Head of caudate nucleus (tissue), 42 donors: Measurements from ENCODE around the gene ZDHHC18.
"Not testable (repeated sequence)": the region's sequence is repeated elsewhere in the genome, so short reads cannot be mapped to it uniquely, and the experiment has no call there.

Experiments
- DNase-seq, 42 donors: peaks; one replicate each; pipeline versions ENCODE4 v3.0.0 to v3.0.0-alpha.2; 2020 to 2021; ENCODE audit warnings: mixed read lengths in 7 of 42
- intact Hi-C: fragments of 100-400 bp; cut with DNase I; formaldehyde crosslinking; loops from one replicate; pipeline ENCODE4 v1.15.0; 2022

The ZDHHC18 gene

DNA sequence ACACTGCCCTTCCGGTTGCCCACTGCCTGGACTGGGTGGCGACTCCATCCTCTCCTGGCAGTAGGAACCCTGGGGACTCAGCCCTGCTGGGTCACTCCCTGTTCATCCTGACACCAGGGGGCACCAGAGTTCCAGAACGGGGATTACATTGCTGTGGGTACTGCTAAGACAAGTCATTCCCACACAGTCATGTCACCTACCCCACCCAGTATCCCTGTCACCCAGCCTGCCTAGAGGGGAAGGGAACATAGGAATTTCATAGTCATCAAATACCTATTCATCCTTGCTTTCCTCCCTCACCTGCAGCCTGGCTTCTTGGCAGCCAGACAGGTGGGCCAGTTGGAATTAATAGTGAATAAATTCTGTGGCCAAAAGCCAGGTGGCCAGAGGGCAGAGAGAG lies 26.7 kb downstream of the ZDHHC18 start:
- intact Hi-C loops, result no loop called here
- DNase-seq, result peak; percentile 75 to 96 (median 89)

GRCh38 chr1:26853600-26853999 lies 27.1 kb downstream of the ZDHHC18 start:
- no peak for DNase-seq
- intact Hi-C loops, result no loop called here

GRCh38 chr1:26854906-26855305 lies 28.4 kb downstream of the ZDHHC18 start:
- intact Hi-C loops, result no loop called here
- DNase-seq, result no peak

GRCh38 chr1:26855636-26856035 lies 29.1 kb downstream of the ZDHHC18 start:
- DNase-seq, result no peak
- intact Hi-C loops, result no loop called here

GRCh38 chr1:26856181-26856580 lies 29.7 kb downstream of the ZDHHC18 start:
- DNase-seq, result no peak
- intact Hi-C loops, result no loop called here

DNA sequence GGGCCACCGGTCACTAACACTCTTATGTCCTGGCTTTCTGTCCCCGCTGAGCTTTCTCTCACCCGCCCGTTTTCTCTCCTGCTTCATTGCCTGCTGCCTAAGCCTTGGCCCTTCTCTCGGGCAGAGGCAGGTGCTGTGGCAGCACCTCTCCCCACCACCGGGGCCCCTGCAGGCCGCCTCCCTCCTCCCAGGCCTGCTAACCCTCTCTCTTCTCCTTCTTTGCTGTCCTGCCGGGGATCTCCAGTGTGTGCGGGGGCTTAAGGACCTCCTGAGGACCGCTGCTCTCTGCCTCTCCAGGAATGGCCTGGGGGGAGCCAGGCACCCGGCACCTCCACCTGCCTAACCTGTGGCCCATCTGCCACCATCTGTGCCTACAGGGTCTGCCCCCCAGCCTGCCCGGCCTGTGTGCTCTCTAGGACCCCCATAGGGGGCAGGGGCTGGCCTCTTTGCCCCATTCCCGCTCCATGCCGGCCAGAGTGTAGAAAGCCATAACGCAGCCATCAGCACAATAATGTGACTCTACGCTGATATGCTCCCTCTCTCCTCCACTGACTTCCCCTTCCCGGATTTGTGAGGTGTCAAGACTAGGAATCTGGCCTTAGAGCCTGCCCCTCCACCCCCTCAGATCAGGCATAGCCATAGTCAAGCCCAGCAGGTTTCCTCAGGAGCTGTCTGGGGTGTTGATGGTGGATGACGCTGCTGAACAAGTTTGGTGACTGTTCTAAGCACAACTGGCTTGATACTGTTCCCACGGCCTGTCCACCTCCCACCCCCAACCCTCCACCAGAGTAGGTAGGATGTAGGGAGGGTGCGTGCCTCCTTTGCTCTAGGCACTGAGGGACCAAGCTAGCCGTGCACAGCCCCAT lies 30.3 kb downstream of the ZDHHC18 start:
- intact Hi-C loops, result no loop called here
- no peak for DNase-seq

GRCh38 chr1:26857473-26858060 lies 31.1 kb downstream of the ZDHHC18 start:
- intact Hi-C loops, result no loop called here
- DNase-seq, result no peak

DNA sequence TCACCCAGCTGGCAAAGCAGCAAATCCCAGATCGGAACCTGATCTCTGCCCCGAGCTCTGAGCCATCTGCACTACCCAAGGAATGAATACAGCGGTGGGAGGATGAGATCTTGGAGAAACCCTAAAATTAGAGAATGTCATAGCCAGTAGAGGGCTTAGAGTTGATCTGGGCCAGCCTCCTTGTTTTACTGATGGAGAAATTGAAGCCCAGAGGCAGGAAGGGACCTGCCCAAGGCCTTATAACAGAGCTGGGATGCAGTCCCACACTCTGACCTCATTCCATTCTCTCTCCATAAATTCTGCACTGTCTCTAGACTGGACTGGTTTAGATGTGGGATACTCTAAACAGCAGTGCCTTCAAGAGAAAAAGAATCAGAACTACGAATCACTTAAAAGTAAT lies 31.7 kb downstream of the ZDHHC18 start:
- intact Hi-C loops, result no loop called here
- no peak for DNase-seq

- intact Hi-C loops, result no loop called here
- DNase-seq, result no peak
These were observed 32.6 kb downstream of the ZDHHC18 start for GRCh38 chr1:26858891-26859640.

GRCh38 chr1:26861286-26861701 lies 34.8 kb downstream of the ZDHHC18 start:
- DNase-seq, result no peak
- intact Hi-C loops, result no loop called here

DNA sequence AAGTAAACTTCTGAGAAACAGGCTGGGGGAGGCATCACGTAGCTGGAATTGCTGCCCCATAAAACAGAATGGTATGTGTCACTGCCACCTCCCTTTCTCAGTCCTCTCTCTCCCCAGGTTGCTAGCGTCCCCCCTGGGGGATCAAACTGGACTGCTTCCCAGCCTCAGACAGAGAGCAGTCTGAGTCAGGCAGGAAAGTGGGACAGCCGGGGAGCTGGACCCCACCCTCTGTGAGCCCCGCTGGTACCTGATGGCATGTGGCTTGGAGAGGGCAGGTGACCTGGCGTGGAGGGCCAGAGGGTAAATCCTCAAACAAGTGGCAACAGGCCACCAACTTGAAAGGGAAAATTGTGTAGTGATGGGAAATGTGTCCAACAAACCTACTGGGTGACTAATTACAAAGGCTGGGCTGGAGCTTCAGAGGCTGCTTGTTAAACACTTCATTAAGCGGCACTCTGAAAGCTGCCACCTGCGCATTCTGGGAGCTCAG lies 35.4 kb downstream of the ZDHHC18 start:
- DNase-seq, result peak in 4 of 42 donors; percentile 33 to 66 (median 44)
- intact Hi-C loops, result no loop called here

DNA sequence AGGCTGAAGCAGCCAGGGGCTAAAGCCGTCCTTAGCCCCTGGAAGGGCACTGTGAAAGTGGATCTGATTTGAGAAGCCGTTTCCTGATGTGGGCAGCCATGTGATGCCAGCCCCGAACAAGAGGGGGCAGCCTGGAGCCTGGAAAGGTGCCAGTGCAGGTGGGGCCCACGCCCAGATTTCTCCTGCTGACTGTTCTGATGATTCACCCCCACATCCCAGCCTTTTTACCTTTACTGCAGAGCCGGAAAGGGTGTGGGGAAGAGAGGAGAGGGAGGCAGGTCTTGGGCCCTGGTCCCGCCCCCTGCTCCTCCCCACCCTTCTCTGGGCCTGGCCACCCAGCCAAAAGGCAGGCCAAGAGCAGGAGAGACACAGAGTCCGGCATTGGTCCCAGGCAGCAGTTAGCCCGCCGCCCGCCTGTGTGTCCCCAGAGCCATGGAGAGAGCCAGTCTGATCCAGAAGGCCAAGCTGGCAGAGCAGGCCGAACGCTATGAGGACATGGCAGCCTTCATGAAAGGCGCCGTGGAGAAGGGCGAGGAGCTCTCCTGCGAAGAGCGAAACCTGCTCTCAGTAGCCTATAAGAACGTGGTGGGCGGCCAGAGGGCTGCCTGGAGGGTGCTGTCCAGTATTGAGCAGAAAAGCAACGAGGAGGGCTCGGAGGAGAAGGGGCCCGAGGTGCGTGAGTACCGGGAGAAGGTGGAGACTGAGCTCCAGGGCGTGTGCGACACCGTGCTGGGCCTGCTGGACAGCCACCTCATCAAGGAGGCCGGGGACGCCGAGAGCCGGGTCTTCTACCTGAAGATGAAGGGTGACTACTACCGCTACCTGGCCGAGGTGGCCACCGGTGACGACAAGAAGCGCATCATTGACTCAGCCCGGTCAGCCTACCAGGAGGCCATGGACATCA lies 36.5 kb downstream of the ZDHHC18 start, which contains the start of gene SFN:
SFN (plus strand) TSS at position 369 of the 904 bp plus-strand sequence; CDS start at position 433, 64 bp downstream.
- peak in 37 of 42 donors; percentile 16 to 82 (median 49) for DNase-seq
- intact Hi-C loops, result no loop called here

DNA sequence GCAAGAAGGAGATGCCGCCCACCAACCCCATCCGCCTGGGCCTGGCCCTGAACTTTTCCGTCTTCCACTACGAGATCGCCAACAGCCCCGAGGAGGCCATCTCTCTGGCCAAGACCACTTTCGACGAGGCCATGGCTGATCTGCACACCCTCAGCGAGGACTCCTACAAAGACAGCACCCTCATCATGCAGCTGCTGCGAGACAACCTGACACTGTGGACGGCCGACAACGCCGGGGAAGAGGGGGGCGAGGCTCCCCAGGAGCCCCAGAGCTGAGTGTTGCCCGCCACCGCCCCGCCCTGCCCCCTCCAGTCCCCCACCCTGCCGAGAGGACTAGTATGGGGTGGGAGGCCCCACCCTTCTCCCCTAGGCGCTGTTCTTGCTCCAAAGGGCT lies 37.2 kb downstream of the ZDHHC18 start:
- intact Hi-C loops, result no loop called here

GRCh38 chr1:26864610-26865480 lies 38.4 kb downstream of the ZDHHC18 start:
- intact Hi-C loops, result no loop called here
- peak; percentile 89 to 98 (median 96) for DNase-seq

More for the DNA sequence above, 37.2 kb downstream of the ZDHHC18 start:
- no peak for DNase-seq

- DNase-seq, result not testable (repeated sequence)
- intact Hi-C loops, result loop anchor here (10.0 kb wide), 2 partner anchors 78 to 268 kb away; no protein-coding TSS in a partner anchor
These were observed 46.6 kb downstream of the ZDHHC18 start for GRCh38 chr1:26873097-26873496.

- no peak for DNase-seq
- intact Hi-C loops, result loop anchor here (5.0 to 10.0 kb wide), 3 partner anchors 63 to 270 kb away; no protein-coding TSS in a partner anchor
These were observed 48.4 kb downstream of the ZDHHC18 start for GRCh38 chr1:26874896-26875295.

GRCh38 chr1:26877326-26877725 lies 50.8 kb downstream of the ZDHHC18 start:
- DNase-seq, result no peak
- intact Hi-C loops, result loop anchor here (5.0 to 10.0 kb wide), 3 partner anchors 65 to 273 kb away; no protein-coding TSS in a partner anchor
